HL-60 (cell line): ENCODE measurements around the gene CLSTN2.

ENCODE experiments used
- CTCF ChIP-seq: IDR thresholded peaks from one replicate; pipeline ENCODE4 v1.5.1; 2011; ENCODE audit warnings: low read length, control low read depth, inconsistent platforms; ENCODE audit not compliant: insufficient read depth
- GABPA ChIP-seq: IDR thresholded peaks from 2 replicates; pipeline ENCODE4 v1.6.1; 2012; ENCODE audit warnings: low read depth
- POLR2AphosphoS5 ChIP-seq: IDR thresholded peaks from 2 replicates; pipeline ENCODE4 v1.6.1; 2012; ENCODE audit warnings: low read depth
- REST ChIP-seq: IDR thresholded peaks from 2 replicates; pipeline ENCODE4 v1.6.1; 2012; ENCODE audit warnings: low read depth; ENCODE audit not compliant: insufficient replicate concordance
- SPI1 ChIP-seq: IDR thresholded peaks from 2 replicates; pipeline ENCODE4 v1.6.1; 2012; ENCODE audit warnings: low read depth, mild to moderate bottlenecking, borderline replicate concordance

DNA sequence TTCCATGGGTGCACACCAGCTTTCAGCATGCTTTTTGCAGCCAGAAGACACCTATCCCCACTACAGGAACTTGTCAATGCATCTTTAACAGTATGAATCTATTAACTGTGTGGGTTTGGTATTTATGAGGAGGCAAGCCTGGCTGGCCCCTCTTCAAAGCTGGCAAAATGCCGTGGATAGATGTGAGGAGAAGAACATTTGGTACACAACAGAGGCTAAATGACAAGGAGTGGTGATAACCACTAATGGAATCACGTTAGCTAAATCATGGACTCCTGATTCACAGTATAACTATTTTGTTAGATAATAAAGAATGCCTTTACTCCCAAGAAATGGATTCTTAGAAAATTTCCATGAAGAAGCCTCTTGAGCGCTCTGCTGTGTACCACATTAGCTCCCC is 187.2 kb downstream of the CLSTN2 start:
- TF ChIP-seq CTCF (no peak), SPI1 (no peak), POLR2AphosphoS5 (no peak), REST (no peak), GABPA (no peak)
